ENCODE measurements around the gene GRIK1.

GRIK1 gene

GRCh38 chr21:29638138-29638537 is 301.7 kb downstream of the GRIK1 start:
- no peak overlapping the region for H3K27ac ChIP-seq
- no peak for TF ChIP-seq CTCF (conservative IDR thresholded peaks at IDR 0.05)
- TF ChIP-seq ZFX (IDR thresholded peaks at IDR 0.05): no peak

GRCh38 chr21:29637553-29637952 is 302.2 kb downstream of the GRIK1 start:
- TF ChIP-seq ZFX (IDR thresholded peaks at IDR 0.05): no peak
- TF ChIP-seq CTCF (conservative IDR thresholded peaks at IDR 0.05): no peak
- H3K27ac ChIP-seq: no peak overlapping the region

GRCh38 chr21:29637134-29637533 is 302.7 kb downstream of the GRIK1 start:
- TF ChIP-seq CTCF (conservative IDR thresholded peaks at IDR 0.05) (no peak), ZFX (IDR thresholded peaks at IDR 0.05) (no peak)

GRCh38 chr21:29634418-29634817 is 305.4 kb downstream of the GRIK1 start:
- no peak overlapping the region for H3K27ac ChIP-seq
- TF ChIP-seq CTCF (conservative IDR thresholded peaks at IDR 0.05): no peak
- TF ChIP-seq ZFX (IDR thresholded peaks at IDR 0.05): no peak

More at GRCh38 chr21:29637134-29637533, 302.7 kb downstream of the GRIK1 start:
- H3K27ac ChIP-seq: no peak overlapping the region

- TF ChIP-seq CTCF (conservative IDR thresholded peaks at IDR 0.05): no peak
- no peak for TF ChIP-seq ZFX (IDR thresholded peaks at IDR 0.05)
- H3K27ac ChIP-seq: no peak overlapping the region
Measured at GRCh38 chr21:29633756-29634155, 306.0 kb downstream of the GRIK1 start.

- H3K27ac ChIP-seq: no peak overlapping the region
- TF ChIP-seq ZFX (IDR thresholded peaks at IDR 0.05): no peak
- TF ChIP-seq CTCF (conservative IDR thresholded peaks at IDR 0.05): no peak
Measured at GRCh38 chr21:29630441-29630840, 309.4 kb downstream of the GRIK1 start.

GRCh38 chr21:29627905-29628304 is 311.9 kb downstream of the GRIK1 start:
- TF ChIP-seq CTCF (conservative IDR thresholded peaks at IDR 0.05) (no peak), ZFX (IDR thresholded peaks at IDR 0.05) (no peak)
- H3K27ac ChIP-seq: no peak overlapping the region

All from C4-2B (cell line).